Hypothalamus (tissue), 51 donors: ENCODE measurements around the gene ALK.

Experiments
- DNase-seq, 51 donors: peaks; one replicate each; lab custom pipeline; 2025; lab: John Stamatoyannopoulos, UW

The ALK gene

GRCh38 chr2:29430382-29431112 is 490.8 kb downstream of the ALK start:
- DNase-seq: no peak

GRCh38 chr2:29426354-29426753 is 495.0 kb downstream of the ALK start:
- DNase-seq: no peak

GRCh38 chr2:29425866-29426265 is 495.5 kb downstream of the ALK start:
- no peak for DNase-seq

GRCh38 chr2:29423061-29423666 is 498.2 kb downstream of the ALK start:
- DNase-seq: no peak

GRCh38 chr2:29420999-29421782 is 500.2 kb downstream of the ALK start:
- no peak for DNase-seq

GRCh38 chr2:29420464-29420863 is 500.9 kb downstream of the ALK start:
- peak in 1 of 51 donors; percentile 6 for DNase-seq

GRCh38 chr2:29417630-29418029 is 503.8 kb downstream of the ALK start:
- no peak for DNase-seq

- DNase-seq: no peak
These were observed 509.0 kb downstream of the ALK start for GRCh38 chr2:29412197-29412925.

- DNase-seq: no peak
These were observed 515.7 kb downstream of the ALK start for GRCh38 chr2:29405707-29406106.

- no peak for DNase-seq
These were observed 516.1 kb downstream of the ALK start for GRCh38 chr2:29405266-29405665.

GRCh38 chr2:29401994-29402393 is 519.4 kb downstream of the ALK start:
- no peak for DNase-seq

- DNase-seq: no peak
These were observed 520.3 kb downstream of the ALK start for GRCh38 chr2:29400930-29401653.

GRCh38 chr2:29398384-29399237 is 522.8 kb downstream of the ALK start:
- peak in 2 of 51 donors; percentile 14 to 38 for DNase-seq

GRCh38 chr2:29397713-29398112 is 523.7 kb downstream of the ALK start:
- no peak for DNase-seq

- no peak for DNase-seq
These were observed 524.3 kb downstream of the ALK start for GRCh38 chr2:29397039-29397438.

- no peak for DNase-seq
These were observed 526.4 kb downstream of the ALK start for GRCh38 chr2:29394981-29395350.

- DNase-seq: no peak
These were observed 526.9 kb downstream of the ALK start for GRCh38 chr2:29394311-29394980.

GRCh38 chr2:29393676-29394075 is 527.7 kb downstream of the ALK start:
- DNase-seq: no peak

GRCh38 chr2:29392774-29393173 is 528.6 kb downstream of the ALK start:
- no peak for DNase-seq
